Gastroesophageal sphincter (tissue), 4 donors: ENCODE results near the gene PRKAG2. TPM values are rescaled to one million over a fixed set of nuclear protein-coding genes. Genes with fewer than 3 reads are reported as not detected.

Experiments
- ATAC-seq: fragments of 150-250 bp; one replicate; pipeline ENCODE4 v1.9.1; 2016; ENCODE audit warnings: mild to moderate bottlenecking, moderate library complexity
- H3K27ac ChIP-seq, 4 donors: fragments of 200-600 bp; sonication (generic) in 3 of 4; 1 replicate in 3 of 4; 2 replicates in 1 of 4; pipeline ENCODE4 v1.5.1; 2016 to 2019
- H3K27me3 ChIP-seq: fragments of 200-600 bp; sonication (generic); one replicate; pipeline ENCODE4 v1.5.1; 2019
- H3K36me3 ChIP-seq, 2 donors: fragments of 200-600 bp; sonication (generic); one replicate each; pipeline ENCODE4 v1.5.1; 2019; ENCODE audit warnings: control low read depth in 1 of 2
- H3K4me1 ChIP-seq, 3 donors: fragments of 200-600 bp; sonication (generic); 1 replicate in 2 of 3; 2 replicates in 1 of 3; pipeline ENCODE4 v1.5.1; 2016 to 2019; ENCODE audit warnings: control low read depth in 2 of 3
- H3K4me3 ChIP-seq, 2 donors: fragments of 200-600 bp; sonication (generic); one replicate each; pipeline ENCODE4 v1.5.1; 2019; ENCODE audit warnings: mild to moderate bottlenecking in 1 of 2, moderate library complexity in 1 of 2
- H3K9me3 ChIP-seq, 3 donors: fragments of 200-600 bp; sonication (generic); one replicate each; pipeline ENCODE4 v1.5.1; 2017 to 2019; ENCODE audit warnings: control low read depth in 2 of 3
- EP300 ChIP-seq: sonication (generic); formaldehyde crosslinking; IDR thresholded peaks from one replicate; pipeline ENCODE4 v1.6.1; 2017; ENCODE audit warnings: antibody characterized with exemption, mild to moderate bottlenecking
- POLR2A ChIP-seq, 2 donors: fragments of 450-650 bp; IDR thresholded peaks; one replicate each; pipeline ENCODE4 v1.6.1; 2017; ENCODE audit warnings: antibody characterized with exemption in 2 of 2, mild to moderate bottlenecking in 2 of 2, moderate library complexity in 1 of 2
- POLR2AphosphoS5 ChIP-seq: sonication (generic); formaldehyde crosslinking; IDR thresholded peaks from one replicate; pipeline ENCODE4 v1.6.1; 2017; ENCODE audit warnings: antibody characterized with exemption
- WGBS, 2 donors: methylation state at CpG; one replicate each; pipeline ENCODE4 v1.1.5; 2018; ENCODE audit warnings: low coverage in 1 of 2; 5-methylcytosine and 5-hydroxymethylcytosine counted together
- total RNA-seq, 4 donors: library from RNA; depleted of rRNA; stranded (reverse); fragments of >200 nt; gene quantifications; one replicate each; pipeline ENCODE4 v1.1.0, GENCODE V29; 2016
- TF ChIP-seq, protein P1 (sequence below), 4 experiments: fragments of 200-600 bp in 2 of 4; fragments of 450-650 bp in 2 of 4; sonication (generic) in 1 of 4; IDR thresholded peaks; one replicate each; pipeline ENCODE4 v1.5.1; 2017 to 2019; ENCODE audit warnings: antibody characterized with exemption in 4 of 4, mild to moderate bottlenecking in 2 of 4, moderate library complexity in 2 of 4

PRKAG2 gene
- total RNA-seq, 4 donors from 2014 or later, result 48.9 to 89.0 (median 75.7) TPM

DNA sequence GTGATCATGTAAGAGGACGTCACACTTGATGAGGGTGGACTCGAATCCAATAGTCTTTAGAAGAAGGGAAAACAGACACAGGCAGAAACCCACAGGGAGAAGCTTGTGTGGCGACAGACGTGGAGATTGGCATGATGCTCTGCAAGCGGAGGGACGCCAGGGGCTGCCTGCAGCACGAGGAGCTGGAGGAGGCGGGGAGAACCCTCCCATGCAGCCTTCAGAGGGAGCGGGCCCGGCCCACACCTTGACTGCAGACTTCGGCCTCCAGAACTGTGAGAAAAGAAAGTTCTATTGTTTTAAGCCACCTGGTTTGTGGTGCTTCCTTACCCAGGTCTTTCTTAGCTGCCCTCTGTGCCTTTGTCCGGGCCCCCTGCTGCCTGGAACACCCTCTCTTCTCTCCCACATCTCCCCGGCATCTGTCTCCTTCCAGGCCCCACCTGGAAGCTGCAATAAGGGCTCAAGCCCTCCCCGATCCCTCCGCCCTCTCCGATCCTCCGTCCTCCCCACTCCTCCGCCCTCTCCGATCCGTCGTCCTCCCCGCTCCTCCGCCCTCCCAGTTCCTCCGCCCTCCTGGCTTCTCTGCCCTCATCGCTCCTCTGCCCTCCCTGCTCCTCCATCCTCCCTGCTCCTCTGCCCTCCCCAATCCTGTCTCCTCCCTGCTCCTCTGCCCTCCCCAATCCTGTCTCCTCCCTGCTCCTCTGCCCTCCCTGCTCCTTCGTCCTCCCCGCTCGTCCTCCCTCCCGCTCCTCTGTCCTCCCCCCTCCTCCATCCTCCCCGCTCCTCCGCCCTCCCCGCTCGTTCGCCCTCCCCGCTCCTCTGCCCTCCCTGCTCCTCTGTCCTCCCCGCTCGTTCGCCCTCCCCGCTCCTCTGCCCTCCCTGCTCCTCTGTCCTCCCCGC, 17.4 kb upstream of the PRKAG2 start:
- Histone ChIP-seq H3K9me3 (no peaks in the 10 kb centered on the region), H3K4me1 (peaks cover 0 to 8% (median 0%) of the 10 kb centered on the region in 3 donors), H3K27me3 (peaks cover 80% of the 10 kb centered on the region), H3K27ac (no peak overlapping the region), H3K36me3 (no peaks in the 10 kb centered on the region), H3K4me3 (no peak overlapping the region)
- 83 to 89% methylated on average over 19 to 36 of the region's 40 CpGs for WGBS, 2 donors
- TF ChIP-seq EP300 (no peak), POLR2A (IDR thresholded peaks at IDR 0.05) (no peak), POLR2AphosphoS5 (no peak)
- TF ChIP-seq, protein P1, sequence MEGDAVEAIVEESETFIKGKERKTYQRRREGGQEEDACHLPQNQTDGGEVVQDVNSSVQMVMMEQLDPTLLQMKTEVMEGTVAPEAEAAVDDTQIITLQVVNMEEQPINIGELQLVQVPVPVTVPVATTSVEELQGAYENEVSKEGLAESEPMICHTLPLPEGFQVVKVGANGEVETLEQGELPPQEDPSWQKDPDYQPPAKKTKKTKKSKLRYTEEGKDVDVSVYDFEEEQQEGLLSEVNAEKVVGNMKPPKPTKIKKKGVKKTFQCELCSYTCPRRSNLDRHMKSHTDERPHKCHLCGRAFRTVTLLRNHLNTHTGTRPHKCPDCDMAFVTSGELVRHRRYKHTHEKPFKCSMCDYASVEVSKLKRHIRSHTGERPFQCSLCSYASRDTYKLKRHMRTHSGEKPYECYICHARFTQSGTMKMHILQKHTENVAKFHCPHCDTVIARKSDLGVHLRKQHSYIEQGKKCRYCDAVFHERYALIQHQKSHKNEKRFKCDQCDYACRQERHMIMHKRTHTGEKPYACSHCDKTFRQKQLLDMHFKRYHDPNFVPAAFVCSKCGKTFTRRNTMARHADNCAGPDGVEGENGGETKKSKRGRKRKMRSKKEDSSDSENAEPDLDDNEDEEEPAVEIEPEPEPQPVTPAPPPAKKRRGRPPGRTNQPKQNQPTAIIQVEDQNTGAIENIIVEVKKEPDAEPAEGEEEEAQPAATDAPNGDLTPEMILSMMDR (IDR thresholded peaks at IDR 0.05), result no peak
- no peak for ATAC-seq

DNA sequence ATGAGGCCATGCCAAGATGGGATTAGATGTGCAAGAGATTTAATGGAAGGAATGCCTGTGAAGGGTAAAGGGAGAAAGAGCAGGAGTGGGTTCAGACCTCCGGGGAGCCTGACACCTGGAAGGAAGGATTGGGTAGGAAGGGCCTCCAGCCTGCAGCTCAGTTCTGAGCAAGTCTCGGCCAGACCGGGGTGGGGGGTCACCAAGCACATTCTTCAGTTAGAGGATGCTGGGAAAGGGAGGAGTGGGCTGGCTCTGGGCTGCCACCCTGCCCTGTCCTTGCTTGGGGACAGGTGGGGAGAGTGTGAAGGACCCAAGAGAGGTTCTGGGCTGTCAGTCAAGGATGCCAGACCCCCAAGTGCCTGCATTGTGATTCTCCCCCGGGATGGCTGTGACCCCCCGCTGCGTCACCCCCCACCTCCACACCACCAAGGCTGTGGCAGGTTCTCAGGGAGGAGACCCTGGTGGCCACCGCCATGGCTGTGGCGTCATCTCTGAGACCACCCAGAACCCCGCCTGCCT, 16.5 kb upstream of the PRKAG2 start:
- TF ChIP-seq EP300 (no peak), POLR2A (IDR thresholded peaks at IDR 0.05) (no peak), POLR2AphosphoS5 (no peak)
- TF ChIP-seq, protein P1 (IDR thresholded peaks at IDR 0.05), result no peak
- WGBS, 2 donors, result 63 to 67% methylated on average over 2 of the region's 9 CpGs
- Histone ChIP-seq H3K4me1 (peaks cover 0 to 8% (median 0%) of the 10 kb centered on the region in 3 donors), H3K9me3 (no peaks in the 10 kb centered on the region), H3K27ac (no peak overlapping the region), H3K4me3 (no peak overlapping the region), H3K36me3 (no peaks in the 10 kb centered on the region), H3K27me3 (peaks cover 72% of the 10 kb centered on the region)
- no peak for ATAC-seq

DNA sequence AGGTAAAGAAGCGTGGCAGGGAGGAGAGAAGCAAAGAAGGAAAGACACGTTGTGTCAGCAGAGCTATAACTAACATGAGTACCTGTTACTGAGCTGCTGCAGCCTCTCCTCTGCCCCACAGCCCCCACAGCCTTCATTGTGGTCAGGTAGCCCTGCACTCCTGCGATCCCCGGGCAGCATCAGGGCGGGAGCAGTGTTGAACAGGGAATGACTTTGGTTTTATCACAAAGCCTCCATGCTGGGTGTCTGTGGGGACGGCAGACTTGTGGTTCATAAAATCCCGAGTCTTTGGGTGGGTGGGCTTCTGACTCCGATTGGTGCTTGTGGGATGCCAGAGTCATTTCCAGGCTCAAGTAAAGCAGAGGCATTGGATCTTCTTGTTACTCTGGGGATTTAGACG, 14.8 kb upstream of the PRKAG2 start:
- WGBS, 2 donors, result 35 to 43% methylated on average over 4 to 5 of the region's 9 CpGs
- H3K4me1 ChIP-seq, result no peaks in the 10 kb centered on the region
- no peak overlapping the region for H3K4me3 ChIP-seq
- no peak for ATAC-seq
- no peaks in the 10 kb centered on the region for H3K9me3 ChIP-seq
- H3K27me3 ChIP-seq, result peaks cover 59% of the 10 kb centered on the region
- no peaks in the 10 kb centered on the region for H3K36me3 ChIP-seq
- no peak for TF ChIP-seq EP300
- no peak for TF ChIP-seq POLR2AphosphoS5
- TF ChIP-seq, protein P1 (IDR thresholded peaks at IDR 0.05), result no peak
- no peak for TF ChIP-seq POLR2A (IDR thresholded peaks at IDR 0.05)
- H3K27ac ChIP-seq, result no peak overlapping the region

DNA sequence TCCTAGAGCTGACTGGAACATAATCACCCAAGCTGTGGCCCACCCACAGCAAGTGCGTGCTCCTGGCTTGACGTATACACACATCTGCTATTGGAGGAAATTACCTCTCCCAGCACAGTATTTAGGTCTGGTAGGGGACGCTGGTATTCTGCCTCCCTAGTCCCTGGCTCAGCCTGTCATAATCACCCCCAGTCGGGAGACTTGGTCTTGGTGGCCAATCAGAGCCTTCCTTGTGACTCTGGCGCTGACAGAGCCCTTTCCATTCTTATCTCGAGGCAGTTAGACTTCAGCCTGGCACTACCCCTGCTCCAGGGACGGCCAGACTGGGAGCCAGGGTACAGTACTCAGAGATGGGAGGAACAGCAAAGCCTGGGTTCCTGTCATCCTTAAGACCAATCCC, 14.3 kb upstream of the PRKAG2 start:
- Histone ChIP-seq H3K4me1 (no peaks in the 10 kb centered on the region), H3K27ac (no peak overlapping the region), H3K27me3 (peaks cover 61% of the 10 kb centered on the region), H3K36me3 (no peaks in the 10 kb centered on the region), H3K9me3 (no peaks in the 10 kb centered on the region), H3K4me3 (no peak overlapping the region)
- WGBS, 2 donors, result 37 to 82% methylated on average over 2 to 3 of the region's 7 CpGs
- no peak for TF ChIP-seq POLR2AphosphoS5
- TF ChIP-seq, protein P1 (IDR thresholded peaks at IDR 0.05), result no peak
- TF ChIP-seq EP300, result no peak
- no peak for TF ChIP-seq POLR2A (IDR thresholded peaks at IDR 0.05)
- no peak for ATAC-seq
